ENCODE results near the gene MYO1B. TPM values are rescaled to one million over a fixed set of nuclear protein-coding genes. Genes with fewer than 3 reads are reported as not detected.

The MYO1B gene
- total RNA-seq, 1 donor from 2014 or later = 16.4 TPM

DNA sequence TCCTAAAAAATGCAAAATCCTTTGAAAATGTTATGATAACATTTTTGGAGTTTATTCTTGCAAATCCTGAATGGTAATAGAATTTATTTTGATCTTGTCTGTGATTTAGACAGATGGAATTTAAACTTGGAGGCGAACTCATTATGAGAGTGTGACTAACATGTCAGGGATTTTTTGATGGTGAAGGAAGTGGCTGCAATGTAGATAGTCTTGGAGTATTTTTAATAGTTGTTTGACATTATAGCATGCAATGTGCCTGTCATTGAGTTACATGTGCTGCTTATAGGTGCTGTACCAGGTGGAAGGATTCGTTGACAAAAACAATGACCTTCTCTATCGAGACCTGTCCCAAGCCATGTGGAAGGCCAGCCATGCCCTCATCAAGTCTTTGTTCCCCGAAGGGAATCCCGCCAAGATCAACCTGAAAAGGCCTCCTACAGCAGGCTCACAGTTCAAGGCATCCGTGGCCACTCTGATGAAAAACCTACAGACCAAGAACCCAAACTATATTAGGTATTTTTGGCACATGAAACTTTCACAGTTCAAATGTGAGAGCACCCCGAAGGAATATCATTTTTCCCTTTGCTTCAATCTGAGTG lies 141.8 kb downstream of the MYO1B start:
- intact Hi-C loops (cut with micrococcal nuclease) = loop anchor here (5.0 to 10.0 kb wide), 2 partner anchors 215 to 332 kb away; no protein-coding TSS in a partner anchor
- DNase-seq = no peak
- H3K9me3 Mint-ChIP-seq = no peaks in the 10 kb centered on the region
- H3K4me3 Mint-ChIP-seq = no peak overlapping the region
- no peaks in the 10 kb centered on the region for H3K27me3 Mint-ChIP-seq
- peaks cover 8% of the 10 kb centered on the region for H3K4me1 Mint-ChIP-seq
- peaks cover 4% of the 10 kb centered on the region for H3K36me3 Mint-ChIP-seq (ENCODE audit: low read depth)
- H3K27ac Mint-ChIP-seq = no peak overlapping the region

DNA sequence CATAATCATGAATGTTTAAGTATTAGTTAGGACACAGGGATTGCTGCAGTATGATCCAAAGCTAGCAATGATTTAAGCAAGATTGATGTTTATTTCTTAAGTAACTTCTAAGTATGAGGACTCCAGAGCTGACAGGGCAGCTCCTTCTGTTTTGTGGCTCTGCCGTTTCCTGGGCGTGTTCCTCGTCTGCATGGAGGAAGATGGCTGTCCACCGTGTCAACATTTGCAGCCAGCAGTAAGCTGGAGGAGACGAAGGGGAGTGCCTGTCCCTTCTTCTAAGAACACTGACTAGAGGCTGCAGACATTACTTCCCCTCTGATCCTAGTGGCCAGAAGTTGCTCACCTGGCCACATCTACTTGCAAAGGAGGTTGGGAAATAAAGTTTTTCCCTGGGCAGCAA lies 144.1 kb downstream of the MYO1B start:
- Mint-ChIP-seq H3K4me3 (no peak overlapping the region), H3K36me3 (ENCODE audit: low read depth) (peaks cover 10% of the 10 kb centered on the region), H3K4me1 (peaks cover 8% of the 10 kb centered on the region), H3K27ac (no peak overlapping the region), H3K27me3 (no peaks in the 10 kb centered on the region), H3K9me3 (no peaks in the 10 kb centered on the region)
- no peak for DNase-seq
- intact Hi-C loops (cut with micrococcal nuclease) = loop anchor here (5.0 to 10.0 kb wide), 2 partner anchors 217 to 334 kb away; no protein-coding TSS in a partner anchor

DNA sequence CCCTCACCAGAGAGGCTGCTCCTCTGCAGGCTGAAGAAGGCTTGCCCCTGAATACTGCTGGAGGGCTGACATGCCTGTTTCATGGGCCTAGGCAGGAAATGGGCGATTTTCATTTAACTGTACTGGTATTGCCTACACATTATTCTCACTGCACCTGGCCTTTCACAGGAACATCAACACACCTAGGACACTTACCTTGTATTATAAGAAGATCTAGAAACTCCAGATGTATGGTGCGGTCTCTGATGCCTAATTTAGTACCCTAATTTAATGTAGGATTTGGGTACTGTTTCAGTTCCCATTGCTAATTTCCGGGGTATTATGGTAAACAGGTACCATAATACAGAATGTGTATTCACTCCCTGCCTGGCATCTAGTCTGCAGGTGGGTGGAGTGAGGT lies 146.0 kb downstream of the MYO1B start:
- DNase-seq = no peak
- Mint-ChIP-seq H3K27me3 (no peaks in the 10 kb centered on the region), H3K27ac (no peak overlapping the region), H3K36me3 (ENCODE audit: low read depth) (peaks cover 10% of the 10 kb centered on the region), H3K4me1 (peaks cover 8% of the 10 kb centered on the region), H3K9me3 (no peaks in the 10 kb centered on the region), H3K4me3 (no peak overlapping the region)
- intact Hi-C loops (cut with micrococcal nuclease) = no loop called here

GRCh38 chr2:191394043-191394442 lies 148.8 kb downstream of the MYO1B start:
- peaks cover 6% of the 10 kb centered on the region for H3K36me3 Mint-ChIP-seq (ENCODE audit: low read depth)
- H3K27ac Mint-ChIP-seq = no peak overlapping the region
- intact Hi-C loops (cut with micrococcal nuclease) = no loop called here
- no peak for DNase-seq
- H3K9me3 Mint-ChIP-seq = no peaks in the 10 kb centered on the region
- H3K27me3 Mint-ChIP-seq = no peaks in the 10 kb centered on the region
- no peak overlapping the region for H3K4me3 Mint-ChIP-seq
- peaks cover 2% of the 10 kb centered on the region for H3K4me1 Mint-ChIP-seq

- no peaks in the 10 kb centered on the region for H3K4me1 Mint-ChIP-seq
- H3K36me3 Mint-ChIP-seq (ENCODE audit: low read depth) = peaks cover 6% of the 10 kb centered on the region
- H3K27me3 Mint-ChIP-seq = no peaks in the 10 kb centered on the region
Observed at GRCh38 chr2:191396794-191397193, 151.6 kb downstream of the MYO1B start.

GRCh38 chr2:191399601-191400000 lies 154.4 kb downstream of the MYO1B start:
- Mint-ChIP-seq H3K9me3 (no peaks in the 10 kb centered on the region), H3K4me3 (no peak overlapping the region), H3K4me1 (no peaks in the 10 kb centered on the region), H3K36me3 (ENCODE audit: low read depth) (no peaks in the 10 kb centered on the region), H3K27me3 (no peaks in the 10 kb centered on the region), H3K27ac (no peak overlapping the region)
- intact Hi-C loops (cut with micrococcal nuclease) = no loop called here
- no peak for DNase-seq

More at GRCh38 chr2:191396794-191397193, 151.6 kb downstream of the MYO1B start:
- Mint-ChIP-seq H3K9me3 (no peaks in the 10 kb centered on the region), H3K4me3 (no peak overlapping the region), H3K27ac (no peak overlapping the region)
- intact Hi-C loops (cut with micrococcal nuclease) = no loop called here
- DNase-seq = no peak

DNA sequence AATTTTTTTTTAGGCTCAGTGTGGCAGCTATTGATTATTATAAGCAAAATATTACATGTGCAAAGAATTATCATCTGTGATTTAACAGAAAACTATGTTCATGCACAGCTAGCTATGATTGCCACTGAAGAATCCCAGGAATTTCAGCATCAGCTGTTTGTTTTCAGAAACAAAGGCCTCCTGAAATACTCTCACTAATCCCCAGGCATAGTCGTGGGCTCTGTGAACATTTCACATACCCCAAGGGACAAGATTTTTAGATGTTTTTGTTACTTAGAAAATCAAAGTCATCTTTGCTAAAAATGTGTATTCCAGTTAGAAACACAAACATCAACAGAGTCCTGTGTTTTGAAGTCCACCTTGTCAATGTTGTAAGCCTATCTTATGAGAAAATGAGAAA lies 156.1 kb downstream of the MYO1B start:
- no peaks in the 10 kb centered on the region for H3K9me3 Mint-ChIP-seq
- no peak overlapping the region for H3K27ac Mint-ChIP-seq
- no peaks in the 10 kb centered on the region for H3K36me3 Mint-ChIP-seq (ENCODE audit: low read depth)
- no peak for DNase-seq
- H3K4me1 Mint-ChIP-seq = peaks cover 4% of the 10 kb centered on the region
- H3K27me3 Mint-ChIP-seq = no peaks in the 10 kb centered on the region
- intact Hi-C loops (cut with micrococcal nuclease) = no loop called here
- H3K4me3 Mint-ChIP-seq = no peak overlapping the region

DNA sequence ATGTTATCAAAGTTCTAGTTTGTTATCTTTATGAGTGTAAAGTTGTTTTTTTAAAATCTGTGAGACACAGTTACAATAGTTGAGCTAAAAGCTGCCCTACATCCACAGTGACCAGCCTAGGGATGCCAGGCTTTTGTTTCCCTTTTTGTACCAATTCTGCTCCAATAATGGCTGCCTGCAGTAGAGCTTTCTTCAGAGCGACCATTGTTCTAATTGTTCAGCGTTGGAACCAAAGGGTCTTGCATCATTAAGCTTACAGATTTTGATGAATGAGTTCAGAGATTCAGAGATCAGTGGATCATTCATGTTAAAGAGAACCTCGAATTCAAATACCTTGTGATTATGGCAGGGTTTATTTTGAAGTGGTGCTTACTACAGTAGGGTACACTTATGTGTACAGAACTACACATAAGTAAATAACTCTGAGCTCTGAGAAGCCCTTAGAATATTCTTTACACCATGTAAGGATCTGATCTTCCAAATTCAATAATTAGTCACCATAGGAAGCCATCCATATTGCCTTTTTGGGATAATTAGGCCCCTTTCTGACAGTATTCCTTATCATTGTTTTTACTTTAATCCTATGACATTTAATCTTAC lies 157.9 kb downstream of the MYO1B start:
- Mint-ChIP-seq H3K27me3 (no peaks in the 10 kb centered on the region), H3K36me3 (ENCODE audit: low read depth) (no peaks in the 10 kb centered on the region), H3K9me3 (no peaks in the 10 kb centered on the region), H3K27ac (no peak overlapping the region), H3K4me1 (peaks cover 4% of the 10 kb centered on the region), H3K4me3 (no peak overlapping the region)
- no peak for DNase-seq
- intact Hi-C loops (cut with micrococcal nuclease) = no loop called here

GRCh38 chr2:191404568-191404991 lies 159.4 kb downstream of the MYO1B start:
- Mint-ChIP-seq H3K4me3 (no peak overlapping the region), H3K27me3 (no peaks in the 10 kb centered on the region), H3K27ac (no peak overlapping the region), H3K9me3 (no peaks in the 10 kb centered on the region), H3K36me3 (ENCODE audit: low read depth) (no peaks in the 10 kb centered on the region), H3K4me1 (peaks cover 4% of the 10 kb centered on the region)
- no peak for DNase-seq
- intact Hi-C loops (cut with micrococcal nuclease) = no loop called here

- peaks cover 1% of the 10 kb centered on the region for H3K36me3 Mint-ChIP-seq (ENCODE audit: low read depth)
- no peak overlapping the region for H3K27ac Mint-ChIP-seq
- H3K4me1 Mint-ChIP-seq = peaks cover 4% of the 10 kb centered on the region
- DNase-seq = no peak
- H3K4me3 Mint-ChIP-seq = no peak overlapping the region
- no peaks in the 10 kb centered on the region for H3K27me3 Mint-ChIP-seq
- intact Hi-C loops (cut with micrococcal nuclease) = no loop called here
- no peaks in the 10 kb centered on the region for H3K9me3 Mint-ChIP-seq
Observed at GRCh38 chr2:191405546-191405945, 160.3 kb downstream of the MYO1B start.

DNA sequence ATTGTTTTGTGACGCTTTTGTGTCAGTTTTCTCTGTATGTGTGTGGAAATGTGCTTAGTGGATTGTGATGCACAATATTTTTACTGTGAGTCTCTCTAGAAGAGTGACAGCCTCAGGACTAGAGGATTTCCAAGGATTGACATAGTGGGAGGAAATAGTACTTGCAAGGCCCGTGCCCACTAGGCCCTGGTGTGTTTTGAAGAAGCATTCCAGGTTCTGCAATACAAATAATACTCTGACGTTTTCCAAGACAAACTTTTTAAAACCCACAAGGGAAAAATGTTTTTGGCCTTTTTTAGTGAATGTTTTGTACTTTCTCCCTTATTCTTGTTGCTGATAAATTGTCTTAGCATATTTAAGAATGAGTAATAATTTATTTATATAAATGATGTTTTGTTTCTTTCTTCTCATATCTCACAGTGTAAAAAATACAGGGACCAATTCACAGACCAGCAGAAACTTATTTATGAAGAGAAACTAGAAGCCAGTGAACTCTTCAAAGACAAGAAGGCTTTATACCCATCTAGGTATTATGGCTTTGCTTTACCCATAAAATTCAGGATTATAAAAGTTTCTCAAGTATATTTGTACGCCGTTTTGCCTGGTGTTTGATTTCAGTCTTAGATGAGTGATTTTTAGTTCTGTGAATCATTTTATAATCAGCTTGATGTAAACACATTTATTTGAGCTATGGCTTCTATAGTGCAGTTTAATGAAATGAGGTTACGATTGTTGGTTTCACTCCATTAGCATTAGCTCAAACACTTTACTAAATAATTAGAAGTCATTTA lies 165.6 kb downstream of the MYO1B start:
- no peak overlapping the region for H3K4me3 Mint-ChIP-seq
- no peak for DNase-seq
- peaks cover 6% of the 10 kb centered on the region for H3K36me3 Mint-ChIP-seq (ENCODE audit: low read depth)
- intact Hi-C loops (cut with micrococcal nuclease) = no loop called here
- H3K27me3 Mint-ChIP-seq = no peaks in the 10 kb centered on the region
- no peaks in the 10 kb centered on the region for H3K9me3 Mint-ChIP-seq
- H3K4me1 Mint-ChIP-seq = peaks cover 1% of the 10 kb centered on the region
- no peak overlapping the region for H3K27ac Mint-ChIP-seq

DNA sequence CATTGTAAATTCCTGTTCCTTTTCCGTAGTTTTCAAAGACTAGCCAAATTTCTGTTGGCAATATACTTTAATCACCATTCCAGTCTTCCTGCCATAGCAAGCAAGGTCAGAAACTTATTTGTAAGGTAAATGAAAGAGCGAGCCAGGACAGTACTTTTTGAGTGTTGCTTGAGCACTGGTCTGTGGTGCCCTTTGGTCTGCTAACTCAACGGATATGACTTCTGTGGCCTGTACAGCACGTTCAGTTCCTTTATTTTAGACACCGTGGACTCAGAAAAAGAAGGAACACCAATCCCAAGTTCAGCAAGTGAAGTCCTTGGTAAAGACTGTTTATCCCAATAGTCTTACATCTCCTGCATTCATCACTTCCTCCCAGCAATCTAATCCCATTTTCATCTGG lies 166.3 kb downstream of the MYO1B start:
- Mint-ChIP-seq H3K9me3 (no peaks in the 10 kb centered on the region), H3K4me1 (no peaks in the 10 kb centered on the region), H3K4me3 (no peak overlapping the region), H3K27ac (no peak overlapping the region), H3K36me3 (ENCODE audit: low read depth) (peaks cover 6% of the 10 kb centered on the region), H3K27me3 (no peaks in the 10 kb centered on the region)
- intact Hi-C loops (cut with micrococcal nuclease) = no loop called here
- DNase-seq = no peak

- H3K9me3 Mint-ChIP-seq = no peaks in the 10 kb centered on the region
Observed at GRCh38 chr2:191412353-191412752, 167.1 kb downstream of the MYO1B start.

GRCh38 chr2:191415101-191415500 lies 169.9 kb downstream of the MYO1B start:
- H3K36me3 Mint-ChIP-seq (ENCODE audit: low read depth) = peaks cover 6% of the 10 kb centered on the region
- H3K9me3 Mint-ChIP-seq = no peaks in the 10 kb centered on the region
- intact Hi-C loops (cut with micrococcal nuclease) = no loop called here
- H3K27ac Mint-ChIP-seq = no peak overlapping the region
- H3K4me1 Mint-ChIP-seq = no peaks in the 10 kb centered on the region
- DNase-seq = no peak
- H3K27me3 Mint-ChIP-seq = no peaks in the 10 kb centered on the region
- H3K4me3 Mint-ChIP-seq = no peak overlapping the region

More at GRCh38 chr2:191412353-191412752, 167.1 kb downstream of the MYO1B start:
- Mint-ChIP-seq H3K27me3 (no peaks in the 10 kb centered on the region), H3K4me3 (no peak overlapping the region), H3K27ac (no peak overlapping the region), H3K4me1 (no peaks in the 10 kb centered on the region), H3K36me3 (ENCODE audit: low read depth) (peaks cover 6% of the 10 kb centered on the region)
- DNase-seq = no peak
- intact Hi-C loops (cut with micrococcal nuclease) = no loop called here

All from activated CD4-positive, alpha-beta T cell treated with anti-CD3 and anti-CD28 coated beads, Interleukin-2, amount 10 ng/mL, durations not matched to agents 24 days and 14 days (primary cell).